OCI-LY1 (cell line): Measurements from ENCODE around the gene CKAP5.

Experiments used
- CTCF ChIP-seq: fragments of 200-600 bp; sonication (generic), shearing (Covaris generic); IDR thresholded peaks from 2 replicates; pipeline ENCODE4 v1.5.1; 2017; ENCODE audit warnings: mild to moderate bottlenecking, antibody characterized with exemption, low read length, moderate library complexity, mixed read lengths
- EZH2 ChIP-seq: fragments of 200-600 bp; sonication (generic), shearing (Covaris generic); IDR thresholded peaks from 2 replicates; pipeline ENCODE4 v1.8.0; 2017; ENCODE audit warnings: borderline replicate concordance, mixed run types, mild to moderate bottlenecking, antibody characterized with exemption, low read length, moderate library complexity, mixed read lengths

GRCh38 chr11:46696212-46696558 is 149.9 kb downstream of the CKAP5 start:
- TF ChIP-seq CTCF (no peak), EZH2 (no peak)
